OCI-LY7 (cell line): ENCODE results near the gene PLA2G4B. TPM values are rescaled to one million over a fixed set of nuclear protein-coding genes. Genes with fewer than 3 reads are reported as not detected.
A peak's percentile ranks its signal among the peaks of the same experiment; 100 is the strongest.

Experiments used
- BruUV-seq: library from RNA; stranded (reverse); fragments of 400-500 nt; replicated peaks from 2 replicates; lab custom pipeline; 2021; lab: Mats Ljungman, UMichigan
- CTCF ChIA-PET: fragments of 300-600 bp; sonication (Branson Sonifier 250); formaldehyde crosslinking; loops from one replicate; lab custom pipeline; 2022; ENCODE audit warnings: antibody characterized with exemption; ENCODE audit not compliant: unreplicated experiment; lab: Charles Lee
- POLR2A ChIA-PET: fragments of 300-600 bp; sonication (Branson Sonifier 250); formaldehyde crosslinking; loops from one replicate; lab custom pipeline; 2022; ENCODE audit warnings: antibody characterized with exemption; lab: Charles Lee
- DNase-seq: peaks from one replicate; pipeline ENCODE4 v3.0.0-alpha.2; 2015; ENCODE audit warnings: low spot score
- H2AFZ ChIP-seq: fragments of 200-600 bp; sonication (generic), shearing (Covaris generic); 2 replicates; pipeline ENCODE4 v1.6.1; 2014; ENCODE audit warnings: mild to moderate bottlenecking, antibody characterized with exemption, low read length, moderate library complexity
- H3K27ac ChIP-seq: fragments of 200-600 bp; sonication (generic); 2 replicates; pipeline ENCODE4 v1.5.1; 2014; ENCODE audit warnings: mixed run types, low read depth, mild to moderate bottlenecking, moderate library complexity, low read length, inconsistent platforms; ENCODE audit not compliant: poor library complexity, severe bottlenecking
- H3K36me3 ChIP-seq: fragments of 200-600 bp; sonication (generic); 2 replicates; pipeline ENCODE4 v1.6.1; 2014; ENCODE audit warnings: mild to moderate bottlenecking, antibody characterized with exemption, low read length, moderate library complexity, mixed read lengths; ENCODE audit not compliant: insufficient read depth
- H3K4me1 ChIP-seq: fragments of 200-600 bp; sonication (generic); 2 replicates; pipeline ENCODE4 v1.5.1; 2014; ENCODE audit warnings: mild to moderate bottlenecking, low read length; ENCODE audit not compliant: insufficient read depth, poor library complexity, severe bottlenecking
- H3K4me2 ChIP-seq: fragments of 200-600 bp; sonication (generic); 2 replicates; pipeline ENCODE4 v1.6.1; 2014; ENCODE audit warnings: mild to moderate bottlenecking, low read length
- H3K4me3 ChIP-seq: fragments of 200-600 bp; sonication (generic); 2 replicates; pipeline ENCODE4 v1.5.1; 2014; ENCODE audit warnings: mild to moderate bottlenecking, low read depth, low read length; ENCODE audit not compliant: poor library complexity, severe bottlenecking
- H3K79me2 ChIP-seq: fragments of 200-600 bp; sonication (generic); 2 replicates; pipeline ENCODE4 v1.6.1; 2016; ENCODE audit warnings: low read depth, mild to moderate bottlenecking, low read length, moderate library complexity, mixed read lengths; ENCODE audit not compliant: insufficient read depth
- H3K9me2 ChIP-seq: fragments of 200-600 bp; sonication (generic); 2 replicates; pipeline ENCODE4 v1.6.1; 2016; ENCODE audit warnings: mild to moderate bottlenecking, low read length, mixed read lengths; ENCODE audit not compliant: insufficient read depth
- H3K9me3 ChIP-seq: fragments of 200-600 bp; sonication (generic); 2 replicates; pipeline ENCODE4 v1.6.1; 2014; ENCODE audit warnings: mild to moderate bottlenecking, mixed run types, low read length, mixed read lengths
- H4K20me1 ChIP-seq: fragments of 200-600 bp; sonication (generic); 2 replicates; pipeline ENCODE4 v1.6.1; 2014; ENCODE audit warnings: mild to moderate bottlenecking, antibody characterized with exemption, low read length, moderate library complexity, mixed read lengths; ENCODE audit not compliant: insufficient read depth
- CTCF ChIP-seq: fragments of 200-600 bp; sonication (generic); conservative IDR thresholded peaks from 2 replicates; pipeline ENCODE4 v1.5.1; 2014; ENCODE audit warnings: mild to moderate bottlenecking, antibody characterized with exemption, low read length, moderate library complexity, mixed read lengths
- EZH2phosphoT487 ChIP-seq: fragments of 200-600 bp; sonication (generic); IDR thresholded peaks from 2 replicates; pipeline ENCODE4 v1.6.1; 2018; ENCODE audit warnings: low read depth, borderline replicate concordance, mild to moderate bottlenecking, mixed run types, antibody characterized with exemption, low read length, moderate library complexity, mixed read lengths
- intact Hi-C: fragments of 100-400 bp; cut with micrococcal nuclease; formaldehyde crosslinking; loops from one replicate; pipeline ENCODE4 v1.10.0; 2022; ENCODE audit not compliant: unreplicated experiment
- total RNA-seq, 2 experiments: library from RNA; depleted of rRNA in 1 of 2; stranded (reverse); fragments of >200 nt in 1 of 2; shearing (Covaris generic) in 1 of 2; gene quantifications; 2 replicates each; pipeline ENCODE4 v1.2.3, GENCODE V29; 2014 to 2022

Gene PLA2G4B
- total RNA-seq, 2 experiments from 2014 or later = 9.5 to 11.1 TPM

GRCh38 chr15:41789662-41790061 lies 49.0 kb upstream of the PLA2G4B start:
- no TSS peak for BruUV-seq
- H3K4me2 ChIP-seq = no peak overlapping the region
- intact Hi-C loops = no loop called here
- no peak overlapping the region for H3K27ac ChIP-seq
- no peak for TF ChIP-seq CTCF
- TF ChIP-seq EZH2phosphoT487 = no peak
- no peaks in the 10 kb centered on the region for H3K9me2 ChIP-seq
- DNase-seq = no peak
- CTCF ChIA-PET = no interaction called here
- no peaks in the 10 kb centered on the region for H3K36me3 ChIP-seq
- H3K4me1 ChIP-seq = peaks cover 54% of the 10 kb centered on the region
- 0 out of 2 replicates have a peak, but pooled peaks cover 4% of the 10 kb centered on the region for H3K79me2 ChIP-seq
- no peak overlapping the region for H2AFZ ChIP-seq
- H4K20me1 ChIP-seq = no peaks in the 10 kb centered on the region
- POLR2A ChIA-PET = interaction anchor here (1.0 to 1.6 kb wide), 3 partner anchors 9 to 20 kb away, joined by 4 to 7 read pairs (median 5); no protein-coding TSS in a partner anchor
- H3K9me3 ChIP-seq = no peaks in the 10 kb centered on the region
- no peak overlapping the region for H3K4me3 ChIP-seq

GRCh38 chr15:41790169-41790568 lies 48.5 kb upstream of the PLA2G4B start:
- no TSS peak for BruUV-seq
- no peak for TF ChIP-seq CTCF
- no peak for TF ChIP-seq EZH2phosphoT487
- H4K20me1 ChIP-seq = no peaks in the 10 kb centered on the region
- CTCF ChIA-PET = no interaction called here
- no peak overlapping the region for H3K4me3 ChIP-seq
- intact Hi-C loops = no loop called here
- no peak overlapping the region for H3K27ac ChIP-seq
- H3K36me3 ChIP-seq = no peaks in the 10 kb centered on the region
- POLR2A ChIA-PET = interaction anchor here (1.0 kb wide), 1 partner anchor 19 kb away, joined by 4 read pairs; no protein-coding TSS in a partner anchor
- H3K9me3 ChIP-seq = no peaks in the 10 kb centered on the region
- H3K9me2 ChIP-seq = no peaks in the 10 kb centered on the region
- 0 out of 2 replicates have a peak, but pooled peaks cover under 1% of the 10 kb centered on the region for H3K79me2 ChIP-seq
- H3K4me2 ChIP-seq = peak overlapping the region; percentile 37; the same call in 1 of the 2 replicates
- no peak for DNase-seq
- H2AFZ ChIP-seq = no peak overlapping the region
- peaks cover 59% of the 10 kb centered on the region for H3K4me1 ChIP-seq

GRCh38 chr15:41790756-41791546 lies 47.7 kb upstream of the PLA2G4B start:
- peak; percentile 44 for DNase-seq
- H3K9me2 ChIP-seq = no peaks in the 10 kb centered on the region
- H3K36me3 ChIP-seq = no peaks in the 10 kb centered on the region
- H3K4me2 ChIP-seq = peak overlapping the region; percentile 37
- peak overlapping the region; percentile 0; the same call in 1 of the 2 replicates for H2AFZ ChIP-seq
- TF ChIP-seq EZH2phosphoT487 (no peak), CTCF (no peak)
- POLR2A ChIA-PET = interaction anchor here (0.8 to 2.5 kb wide), 3 partner anchors 8 to 18 kb away, joined by 3 to 7 read pairs (median 4); no protein-coding TSS in a partner anchor
- CTCF ChIA-PET = no interaction called here
- BruUV-seq = no TSS peak
- H3K4me1 ChIP-seq = peaks cover 67% of the 10 kb centered on the region
- H3K9me3 ChIP-seq = no peaks in the 10 kb centered on the region
- H4K20me1 ChIP-seq = no peaks in the 10 kb centered on the region
- H3K27ac ChIP-seq = no peak overlapping the region
- no peak overlapping the region for H3K4me3 ChIP-seq
- H3K79me2 ChIP-seq = no peaks in the 10 kb centered on the region
- intact Hi-C loops = no loop called here
